ENCODE measurements around the gene PSD2. TPM values are rescaled to one million over a fixed set of nuclear protein-coding genes. Genes with fewer than 3 reads are reported as not detected.

The PSD2 gene
- total and polyA plus RNA-seq, 8 donors = 0.06 to 2.5 (median 1.7) TPM; not detected in 1

GRCh38 chr5:139821806-139822552, 26.4 kb downstream of the PSD2 start:
- DNase-seq (peak in 1 of 4 donors; percentile 48), ATAC-seq (no peak)
- Histone ChIP-seq H3K27me3 (no peaks in the 10 kb centered on the region), H3K4me1 (no peaks in the 10 kb centered on the region), H3K4me3 (no peak overlapping the region), H3K9me3 (peaks cover 0 to 5% of the 10 kb centered on the region in 2 donors), H3K27ac (no peak overlapping the region), H3K36me3 (no peaks in the 10 kb centered on the region)
- no peak for TF ChIP-seq CTCF (IDR thresholded peaks at IDR 0.05)
- intact Hi-C loops (cut with DNase I) = no loop called here

GRCh38 chr5:139822553-139823425, 27.2 kb downstream of the PSD2 start:
- TF ChIP-seq CTCF (IDR thresholded peaks at IDR 0.05) = no peak
- Histone ChIP-seq H3K9me3 (peaks cover 0 to 5% of the 10 kb centered on the region in 2 donors), H3K36me3 (no peaks in the 10 kb centered on the region), H3K4me1 (no peaks in the 10 kb centered on the region), H3K27ac (no peak overlapping the region), H3K4me3 (no peak overlapping the region), H3K27me3 (no peaks in the 10 kb centered on the region)
- intact Hi-C loops (cut with DNase I) = no loop called here
- ATAC-seq = no peak
- DNase-seq = peak in 1 of 4 donors; percentile 78

DNA sequence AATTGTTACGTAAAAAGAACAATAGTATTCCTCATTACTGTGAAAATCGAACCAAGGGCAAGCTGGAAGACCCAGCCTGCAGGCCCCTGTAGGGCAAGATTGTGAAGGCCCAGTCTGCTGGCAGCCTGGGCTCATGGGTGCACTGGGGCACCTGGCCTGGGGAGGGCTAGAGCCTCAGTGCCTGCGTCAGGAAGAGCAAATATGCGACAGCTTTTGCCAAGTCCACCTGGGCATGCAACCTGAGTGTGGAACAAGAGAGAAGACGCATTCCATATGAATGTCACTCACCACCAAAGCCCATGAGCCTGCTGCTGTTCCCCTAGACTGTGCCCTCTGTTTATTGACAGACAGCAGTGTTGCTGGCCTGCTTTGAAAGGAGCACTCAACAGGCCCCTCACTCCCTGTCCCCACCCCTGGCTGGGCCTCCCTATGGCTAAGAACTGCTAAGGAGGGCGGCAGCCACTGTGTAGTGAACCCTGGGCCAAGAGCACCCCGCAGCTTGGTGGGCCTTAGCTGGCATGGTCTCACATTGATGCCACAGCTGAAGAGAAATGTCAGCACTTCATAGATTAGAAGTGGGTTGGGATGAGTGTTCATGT, 28.2 kb downstream of the PSD2 start:
- no peaks in the 10 kb centered on the region for H3K36me3 ChIP-seq
- intact Hi-C loops (cut with DNase I) = no loop called here
- no peak overlapping the region for H3K4me3 ChIP-seq
- TF ChIP-seq CTCF (IDR thresholded peaks at IDR 0.05) = no peak
- H3K9me3 ChIP-seq = no peaks in the 10 kb centered on the region
- DNase-seq (peak in 2 of 4 donors; percentile 21 to 34), ATAC-seq (no peak)
- no peaks in the 10 kb centered on the region for H3K27me3 ChIP-seq
- H3K4me1 ChIP-seq = no peaks in the 10 kb centered on the region
- H3K27ac ChIP-seq = no peak overlapping the region

DNA sequence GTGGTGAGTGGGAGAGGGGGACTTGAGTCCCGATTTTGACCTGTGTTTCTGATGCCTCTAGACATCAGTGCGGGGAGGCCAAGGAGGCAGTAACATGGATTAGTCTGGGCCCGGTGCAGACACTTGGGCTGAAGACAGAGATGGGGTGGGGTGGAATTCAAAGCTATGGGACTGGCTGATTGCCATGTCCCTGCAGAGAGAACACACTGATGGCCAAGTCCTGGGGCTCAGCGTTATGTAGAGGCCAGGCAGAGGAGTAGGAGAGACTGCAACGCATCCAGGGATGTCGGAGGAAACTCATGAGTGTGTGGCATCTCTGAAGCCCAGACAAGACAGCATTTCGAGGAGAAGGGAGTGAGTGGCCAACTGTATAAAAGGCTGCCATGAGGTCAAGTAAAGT, 30.1 kb downstream of the PSD2 start:
- DNase-seq (no peak), ATAC-seq (no peak)
- no peaks in the 10 kb centered on the region for H3K9me3 ChIP-seq
- intact Hi-C loops (cut with DNase I) = no loop called here
- H3K4me3 ChIP-seq = no peak overlapping the region
- no peak overlapping the region for H3K27ac ChIP-seq
- no peak for TF ChIP-seq CTCF (IDR thresholded peaks at IDR 0.05)
- no peaks in the 10 kb centered on the region for H3K4me1 ChIP-seq
- no peaks in the 10 kb centered on the region for H3K27me3 ChIP-seq
- no peaks in the 10 kb centered on the region for H3K36me3 ChIP-seq

Data from left lung (tissue), 10 donors.